Mesenchymal stem cell (in vitro differentiated cells and primary cell): ENCODE measurements around the gene UNC5B. TPM values are rescaled to one million over a fixed set of nuclear protein-coding genes. Genes with fewer than 3 reads are reported as not detected.
A peak's percentile ranks its signal among the peaks of the same experiment; 100 is the strongest.

Experiments used
- DNase-seq: peaks from one replicate; pipeline ENCODE4 v3.0.0-alpha.2; 2013
- H2AFZ ChIP-seq: one replicate; pipeline ENCODE4 v1.6.1; 2013; ENCODE audit warnings: low read depth, mild to moderate bottlenecking, control low read depth, inconsistent platforms, low read length, moderate library complexity
- H2AK5ac ChIP-seq: 2 replicates; pipeline ENCODE4 v1.6.1; 2013; ENCODE audit warnings: low read length, moderate library complexity, mild to moderate bottlenecking, inconsistent platforms; ENCODE audit not compliant: severe bottlenecking
- H2BK120ac ChIP-seq: one replicate; pipeline ENCODE4 v1.6.1; 2013; ENCODE audit warnings: low read depth, mild to moderate bottlenecking, inconsistent platforms, low read length, moderate library complexity
- H2BK12ac ChIP-seq, 2 experiments: one replicate each; pipeline ENCODE4 v1.6.1; 2013; ENCODE audit warnings: inconsistent platforms in 2 of 2, low read length in 2 of 2, mild to moderate bottlenecking in 2 of 2, moderate library complexity in 2 of 2, control low read depth in 1 of 2
- H2BK15ac ChIP-seq: one replicate; pipeline ENCODE4 v1.6.1; 2013; ENCODE audit warnings: mild to moderate bottlenecking, low read depth, inconsistent platforms; ENCODE audit not compliant: poor library complexity, severe bottlenecking
- H2BK5ac ChIP-seq: 2 replicates; pipeline ENCODE4 v1.6.1; 2013; ENCODE audit warnings: low read depth, mild to moderate bottlenecking, low read length, control low read depth, inconsistent platforms; ENCODE audit not compliant: poor library complexity, severe bottlenecking
- H3K14ac ChIP-seq, 2 experiments: one replicate each; pipeline ENCODE4 v1.6.1; 2013; ENCODE audit warnings: inconsistent platforms in 2 of 2, low read length in 2 of 2, control low read depth in 1 of 2, mild to moderate bottlenecking in 1 of 2, moderate library complexity in 1 of 2
- H3K18ac ChIP-seq, 2 experiments: one replicate each; pipeline ENCODE4 v1.6.1; 2013; ENCODE audit warnings: inconsistent platforms in 2 of 2, low read length in 2 of 2, control low read depth in 1 of 2, low read depth in 1 of 2, mild to moderate bottlenecking in 1 of 2
- H3K23ac ChIP-seq, 2 experiments: one replicate each; pipeline ENCODE4 v1.6.1; 2013; ENCODE audit warnings: inconsistent platforms in 2 of 2, low read length in 2 of 2, mild to moderate bottlenecking in 2 of 2, moderate library complexity in 2 of 2, control low read depth in 1 of 2
- H3K27ac ChIP-seq: 2 replicates; pipeline ENCODE4 v1.5.1; 2013; ENCODE audit warnings: mild to moderate bottlenecking, moderate library complexity, low read length, control low read depth, inconsistent platforms; ENCODE audit not compliant: poor library complexity, severe bottlenecking
- H3K27me3 ChIP-seq, 2 experiments: 2 replicates each; pipeline versions ENCODE4 v1.6.1 to v1.7.0; 2013; ENCODE audit warnings: low read length in 2 of 2, mild to moderate bottlenecking in 2 of 2, moderate library complexity in 2 of 2, control low read depth in 1 of 2, inconsistent platforms in 1 of 2; ENCODE audit not compliant: control insufficient read depth in 1 of 2, insufficient read depth in 1 of 2
- H3K36me3 ChIP-seq, 2 experiments: 2 replicates each; pipeline versions ENCODE4 v1.6.1 to v1.7.0; 2013; ENCODE audit warnings: low read length in 2 of 2, control low read depth in 1 of 2, inconsistent platforms in 1 of 2, low read depth in 1 of 2, mild to moderate bottlenecking in 1 of 2; ENCODE audit not compliant: insufficient read depth in 2 of 2, control insufficient read depth in 1 of 2
- H3K4ac ChIP-seq, 2 experiments: one replicate each; pipeline ENCODE4 v1.6.1; 2013; ENCODE audit warnings: inconsistent platforms in 2 of 2, low read length in 2 of 2, mild to moderate bottlenecking in 2 of 2, moderate library complexity in 2 of 2, control low read depth in 1 of 2, low read depth in 1 of 2
- H3K4me1 ChIP-seq: 2 replicates; pipeline ENCODE4 v1.6.1; 2013; ENCODE audit warnings: low read depth, low read length, control low read depth; ENCODE audit not compliant: control insufficient read depth, insufficient read depth
- H3K4me2 ChIP-seq: 2 replicates; pipeline ENCODE4 v1.6.1; 2013; ENCODE audit warnings: low read length, mild to moderate bottlenecking, inconsistent platforms; ENCODE audit not compliant: poor library complexity, severe bottlenecking
- H3K4me3 ChIP-seq, 2 experiments: 2 replicates each; pipeline versions ENCODE4 v1.5.1 to v1.7.0; 2013; ENCODE audit warnings: low read length in 2 of 2, mild to moderate bottlenecking in 2 of 2, control low read depth in 1 of 2, low read depth in 1 of 2; ENCODE audit not compliant: insufficient read depth in 1 of 2
- H3K79me1 ChIP-seq: replicated peaks from 2 replicates; pipeline ENCODE4 v1.6.1; 2013; ENCODE audit warnings: mild to moderate bottlenecking, control low read depth, low read length, inconsistent platforms; ENCODE audit not compliant: poor library complexity, severe bottlenecking
- H3K9ac ChIP-seq: 2 replicates; pipeline ENCODE4 v1.7.0; 2013; ENCODE audit warnings: mild to moderate bottlenecking, low read length, moderate library complexity
- H3K9me3 ChIP-seq: 2 replicates; pipeline ENCODE4 v1.7.0; 2013; ENCODE audit warnings: mild to moderate bottlenecking, low read length; ENCODE audit not compliant: control insufficient read depth
- H4K8ac ChIP-seq: one replicate; pipeline ENCODE4 v1.6.1; 2013; ENCODE audit warnings: inconsistent platforms, mild to moderate bottlenecking, low read length, moderate library complexity
- H4K91ac ChIP-seq: one replicate; pipeline ENCODE4 v1.6.1; 2013; ENCODE audit warnings: mild to moderate bottlenecking, low read length, inconsistent platforms
- WGBS: methylation state at CpG from one replicate; pipeline ENCODE4 v1.1.7; 2013; ENCODE audit warnings: mixed read lengths; 5-methylcytosine and 5-hydroxymethylcytosine counted together
- polyA plus RNA-seq, 2 experiments: library from polyadenylated mRNA; stranded (reverse); fragments of 200-250 nt; gene quantifications; one replicate each; pipeline ENCODE4 v1.2.3, GENCODE V29; 2013

The UNC5B gene
- 40.6 TPM for polyA plus RNA-seq (2013, experiment 1 of 2)
- polyA plus RNA-seq (2013, experiment 2 of 2) = 38.6 TPM

DNA sequence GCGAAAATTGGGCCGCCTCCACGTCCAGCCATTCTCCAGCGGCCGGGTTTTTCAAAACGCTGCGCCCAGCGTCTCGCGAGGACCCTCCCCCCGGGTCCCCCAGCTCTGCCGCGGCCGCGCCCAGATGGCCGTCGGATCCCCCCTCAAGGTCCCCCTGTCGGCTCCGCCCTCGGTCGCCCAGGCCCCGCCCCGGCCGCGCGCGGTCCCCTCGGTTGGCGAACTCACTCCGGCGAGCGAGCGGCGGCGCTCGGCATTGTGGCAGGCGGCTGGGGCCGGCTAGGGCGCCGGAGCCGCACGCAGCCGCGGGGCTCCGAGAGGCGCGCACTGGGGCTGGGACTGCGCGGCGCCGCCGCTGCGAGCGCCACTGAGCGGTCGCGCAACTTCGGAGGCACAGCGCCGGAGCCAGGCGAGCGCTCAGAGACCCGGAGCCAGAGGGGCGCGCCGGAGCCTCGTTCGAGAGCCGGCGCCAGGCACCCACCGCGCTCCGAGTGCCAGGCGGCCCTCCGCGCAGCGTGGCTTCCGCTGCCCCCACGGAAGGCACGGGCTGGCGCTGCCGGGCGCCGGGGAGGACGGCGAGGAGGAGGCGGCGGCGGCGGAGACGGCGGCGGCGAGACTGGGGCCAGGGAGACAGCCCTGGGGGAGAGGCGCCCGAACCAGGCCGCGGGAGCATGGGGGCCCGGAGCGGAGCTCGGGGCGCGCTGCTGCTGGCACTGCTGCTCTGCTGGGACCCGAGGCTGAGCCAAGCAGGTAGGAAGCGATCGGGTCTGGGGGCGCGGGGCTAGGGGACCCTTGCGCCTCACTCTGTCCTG is at the start of gene UNC5B:
UNC5B (plus strand) TSS at position 253 of the 809 bp plus-strand sequence; CDS start at position 669, 416 bp downstream.
- peak within 1 kb of the TSS; percentile 87 for H2BK120ac ChIP-seq
- H3K4me2 ChIP-seq = peak within 1 kb of the TSS; percentile 93
- H2AK5ac ChIP-seq = no peak within 1 kb of the TSS
- peak; percentile 90 for DNase-seq
- peak within 1 kb of the TSS; percentile 90 to 93 for H3K18ac ChIP-seq
- peak within 1 kb of the TSS; percentile 52 to 87 for H3K4me3 ChIP-seq
- H2BK15ac ChIP-seq = peak within 1 kb of the TSS; percentile 12
- H3K4me1 ChIP-seq = peaks cover 25% of the 10 kb centered on the region
- H2AFZ ChIP-seq = peak within 1 kb of the TSS; percentile 68
- peak within 1 kb of the TSS in 1 of 2 experiments; percentile 97 for H3K14ac ChIP-seq
- H3K9ac ChIP-seq = peak within 1 kb of the TSS; percentile 83
- no peaks in the 10 kb centered on the region for H3K9me3 ChIP-seq
- no peak within 1 kb of the TSS for H3K27ac ChIP-seq
- H2BK5ac ChIP-seq = no peak within 1 kb of the TSS
- H4K91ac ChIP-seq = peak within 1 kb of the TSS; percentile 79
- peak within 1 kb of the TSS in 1 of 2 experiments; percentile 91 for H3K23ac ChIP-seq
- H3K4ac ChIP-seq = peak within 1 kb of the TSS; percentile 15 to 93
- H3K36me3 ChIP-seq = no peaks in the 10 kb centered on the region
- no peaks in the 10 kb centered on the region for H3K79me1 ChIP-seq
- peak within 1 kb of the TSS; percentile 68 for H4K8ac ChIP-seq
- H2BK12ac ChIP-seq = peak within 1 kb of the TSS in 1 of 2 experiments; percentile 90
- H3K27me3 ChIP-seq = peaks cover 34 to 73% of the 10 kb centered on the region in 2 experiments
- whole genome bisulfite sequencing = under 1% methylated on average over 77 of the region's 109 CpGs

DNA sequence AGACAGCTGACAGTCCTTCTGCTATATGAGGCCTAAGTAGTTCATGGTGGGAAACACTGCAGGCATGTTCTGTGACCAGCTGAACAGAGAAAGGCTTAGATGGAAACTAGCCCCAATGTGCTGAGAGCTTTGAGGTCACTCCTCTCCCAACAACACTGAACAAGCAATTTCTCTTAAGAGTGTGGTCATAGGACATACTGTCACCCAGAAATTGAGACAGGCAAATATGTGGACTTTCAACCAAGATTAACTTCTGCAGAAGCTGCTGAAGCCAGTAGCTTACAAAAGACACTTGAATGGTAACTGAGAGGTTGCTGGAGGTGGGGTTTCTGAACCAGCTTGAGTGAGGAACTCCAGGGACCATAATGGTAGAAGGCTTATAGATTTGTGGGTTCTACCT is 38.9 kb upstream of the UNC5B start:
- no peak overlapping the region for H2AFZ ChIP-seq
- H3K4ac ChIP-seq = no peak overlapping the region
- no peaks in the 10 kb centered on the region for H3K9me3 ChIP-seq
- H3K4me2 ChIP-seq = no peak overlapping the region
- H3K27ac ChIP-seq = no peak overlapping the region
- no peak overlapping the region for H4K8ac ChIP-seq
- no peak overlapping the region for H2BK15ac ChIP-seq
- H4K91ac ChIP-seq = no peak overlapping the region
- H3K23ac ChIP-seq = no peak overlapping the region
- H3K9ac ChIP-seq = no peak overlapping the region
- no peak overlapping the region for H2BK12ac ChIP-seq
- no peak overlapping the region for H3K14ac ChIP-seq
- no peak overlapping the region for H3K18ac ChIP-seq
- peaks cover 75 to 95% of the 10 kb centered on the region in 2 experiments for H3K27me3 ChIP-seq
- no peak for DNase-seq
- H3K4me3 ChIP-seq = no peak overlapping the region
- H3K79me1 ChIP-seq = no peaks in the 10 kb centered on the region
- no peaks in the 10 kb centered on the region for H3K36me3 ChIP-seq
- H3K4me1 ChIP-seq = no peaks in the 10 kb centered on the region
- H2BK120ac ChIP-seq = no peak overlapping the region
- no peak overlapping the region for H2BK5ac ChIP-seq
- no peak overlapping the region for H2AK5ac ChIP-seq

DNA sequence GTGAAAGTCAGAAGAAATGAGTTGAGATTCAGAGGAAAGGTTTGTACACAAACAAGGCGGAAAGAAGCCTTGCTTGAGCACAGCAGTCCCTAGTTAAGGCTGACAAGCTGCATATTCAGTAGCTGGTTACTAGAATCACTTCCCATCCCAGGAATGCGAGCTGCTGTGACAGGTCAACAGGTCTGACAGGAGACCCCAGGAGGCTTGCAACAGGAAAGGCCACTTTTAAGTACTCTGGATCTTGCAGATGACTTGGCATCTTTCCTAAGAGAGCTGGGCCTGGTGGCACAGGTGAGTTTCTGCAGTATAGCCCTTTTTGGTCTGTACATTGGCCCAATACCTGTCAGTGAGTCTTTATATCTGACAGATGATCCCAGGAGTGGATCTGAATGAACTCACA is 35.7 kb upstream of the UNC5B start:
- H3K4me3 ChIP-seq = no peak overlapping the region
- no peaks in the 10 kb centered on the region for H3K36me3 ChIP-seq
- H3K79me1 ChIP-seq = no peaks in the 10 kb centered on the region
- H2AFZ ChIP-seq = no peak overlapping the region
- peaks cover 54 to 90% of the 10 kb centered on the region in 2 experiments for H3K27me3 ChIP-seq
- H3K9me3 ChIP-seq = no peaks in the 10 kb centered on the region
- no peak overlapping the region for H2BK12ac ChIP-seq
- 57% methylated on average over 2 of the region's 2 CpGs for WGBS
- no peak overlapping the region for H3K4me2 ChIP-seq
- H4K91ac ChIP-seq = no peak overlapping the region
- H4K8ac ChIP-seq = no peak overlapping the region
- no peak overlapping the region for H3K4ac ChIP-seq
- no peak overlapping the region for H2BK5ac ChIP-seq
- H3K18ac ChIP-seq = no peak overlapping the region
- H3K27ac ChIP-seq = no peak overlapping the region
- no peak overlapping the region for H2AK5ac ChIP-seq
- H3K23ac ChIP-seq = no peak overlapping the region
- no peak overlapping the region for H2BK120ac ChIP-seq
- no peak for DNase-seq
- H3K14ac ChIP-seq = no peak overlapping the region
- no peaks in the 10 kb centered on the region for H3K4me1 ChIP-seq
- no peak overlapping the region for H2BK15ac ChIP-seq
- H3K9ac ChIP-seq = no peak overlapping the region

DNA sequence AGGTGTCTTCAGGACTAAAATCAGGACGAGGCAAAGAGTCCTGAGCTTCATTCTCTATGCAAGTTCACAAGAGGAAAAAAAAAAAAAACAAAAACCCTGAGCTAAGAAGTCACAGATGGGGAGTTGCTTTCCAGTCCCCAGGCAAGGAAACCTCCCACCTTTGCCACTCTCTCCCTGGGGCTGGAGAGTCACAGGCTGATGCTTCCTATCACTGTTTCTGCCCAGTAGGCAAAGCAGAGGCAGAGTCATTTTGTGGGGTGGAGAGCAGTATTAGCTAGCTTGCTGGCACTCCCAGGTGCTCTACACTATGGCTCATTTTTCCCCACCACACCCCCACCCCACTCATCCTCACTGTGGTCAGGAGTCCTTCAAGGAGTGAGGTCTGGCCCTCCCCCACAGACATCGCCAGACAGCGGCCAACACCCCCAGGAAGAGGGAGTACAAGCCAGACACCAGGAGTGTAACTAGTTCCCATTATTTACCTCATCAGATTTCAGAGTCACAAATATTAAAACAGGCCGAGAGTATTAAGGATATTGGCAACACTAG is 34.6 kb upstream of the UNC5B start:
- DNase-seq = no peak
- Histone ChIP-seq H3K14ac (no peak overlapping the region), H4K91ac (no peak overlapping the region), H3K23ac (no peak overlapping the region), H2AK5ac (no peak overlapping the region), H3K18ac (no peak overlapping the region), H3K27me3 (peaks cover 53 to 93% of the 10 kb centered on the region in 2 experiments), H4K8ac (no peak overlapping the region), H3K4me1 (no peaks in the 10 kb centered on the region), H3K4me2 (no peak overlapping the region), H2BK120ac (no peak overlapping the region), H2AFZ (no peak overlapping the region), H3K9ac (no peak overlapping the region), H3K79me1 (no peaks in the 10 kb centered on the region), H2BK12ac (no peak overlapping the region), H3K4me3 (no peak overlapping the region), H3K4ac (no peak overlapping the region), H3K36me3 (no peaks in the 10 kb centered on the region), H3K9me3 (no peaks in the 10 kb centered on the region), H2BK5ac (no peak overlapping the region), H2BK15ac (no peak overlapping the region), H3K27ac (no peak overlapping the region)
- 67% methylated on average over 4 of the region's 4 CpGs for WGBS
